H1 (cell line): Measurements from ENCODE around the gene CEP89. TPM values are rescaled to one million over a fixed set of nuclear protein-coding genes. Genes with fewer than 3 reads are reported as not detected.
"Not testable (repeated sequence)": the region's sequence is repeated elsewhere in the genome, so short reads cannot be mapped to it uniquely, and the experiment has no call there.

ENCODE experiments used
- CTCF ChIA-PET: fragments of 300-600 bp; sonication (Branson Sonifier 250); formaldehyde crosslinking; loops from one replicate; lab custom pipeline; 2021; ENCODE audit not compliant: partially characterized antibody; lab: Charles Lee
- POLR2A ChIA-PET: fragments of 300-600 bp; sonication (Branson Sonifier 250); formaldehyde crosslinking; loops from one replicate; lab custom pipeline; 2021; ENCODE audit warnings: inconsistent platforms; ENCODE audit not compliant: partially characterized antibody; lab: Charles Lee
- DNase-seq, 2 experiments: peaks; one replicate each; pipeline versions ENCODE4 v3.0.0 to v3.0.0-alpha.2; 2010 to 2022; ENCODE audit warnings: low spot score in 2 of 2, low read depth in 1 of 2, mixed read lengths in 1 of 2
- FAIRE-seq: peaks from 2 replicates; lab custom pipeline; 2011; peaks lifted over from hg19 to GRCh38; lab: Jason Lieb, UNC
- H2AFZ ChIP-seq: 2 replicates; pipeline ENCODE4 v1.8.1; 2012; ENCODE audit warnings: low read length, inconsistent platforms
- H2AK5ac ChIP-seq: 2 replicates; pipeline ENCODE4 v1.6.1; 2013; ENCODE audit warnings: low read depth, low read length
- H2BK120ac ChIP-seq: replicated peaks from 2 replicates; pipeline ENCODE3; 2013; ENCODE audit warnings: low read depth, low read length, inconsistent platforms
- H2BK12ac ChIP-seq: 2 replicates; pipeline ENCODE4 v1.6.1; 2013; ENCODE audit warnings: low read depth, low read length
- H2BK15ac ChIP-seq: 2 replicates; pipeline ENCODE4 v1.6.1; 2013; ENCODE audit warnings: low read length
- H2BK20ac ChIP-seq: 2 replicates; pipeline ENCODE4 v1.6.1; 2013; ENCODE audit warnings: low read length
- H2BK5ac ChIP-seq: 2 replicates; pipeline ENCODE4 v1.6.1; 2013; ENCODE audit warnings: low read depth, low read length
- H3K14ac ChIP-seq: 2 replicates; pipeline ENCODE4 v1.6.1; 2013; ENCODE audit warnings: inconsistent platforms; ENCODE audit not compliant: insufficient read length
- H3K18ac ChIP-seq: 2 replicates; pipeline ENCODE4 v1.6.1; 2013; ENCODE audit warnings: low read length; ENCODE audit errors: extremely low read depth
- H3K23ac ChIP-seq: 2 replicates; pipeline ENCODE4 v1.6.1; 2013; ENCODE audit warnings: inconsistent platforms; ENCODE audit not compliant: insufficient read length
- H3K23me2 ChIP-seq: 2 replicates; pipeline ENCODE4 v1.6.1; 2013; ENCODE audit warnings: low read depth, low read length
- H3K27ac ChIP-seq: 2 replicates; pipeline ENCODE4 v1.6.1; 2011; ENCODE audit warnings: low read depth, low read length, inconsistent platforms
- H3K27me3 ChIP-seq, 4 experiments: replicated peaks in 1 of 4; 1 replicate in 1 of 4; 2 replicates in 3 of 4; pipeline versions ENCODE4 v1.6.1 to v1.8.1; 2011 to 2013; ENCODE audit warnings: low read length in 3 of 4, mild to moderate bottlenecking in 3 of 4, inconsistent platforms in 2 of 4, mixed read lengths in 2 of 4, moderate library complexity in 1 of 4; ENCODE audit not compliant: control insufficient read depth in 3 of 4, insufficient read depth in 3 of 4; ENCODE audit errors: extremely low read depth in 1 of 4
- H3K36me3 ChIP-seq, 4 experiments: 2 replicates each; pipeline versions ENCODE4 v1.6.1 to v1.8.1; 2011 to 2013; ENCODE audit warnings: mild to moderate bottlenecking in 4 of 4, low read length in 3 of 4, moderate library complexity in 2 of 4, control low read depth in 1 of 4, inconsistent platforms in 1 of 4; ENCODE audit not compliant: insufficient read depth in 4 of 4, control insufficient read depth in 2 of 4
- H3K4ac ChIP-seq: replicated peaks from 2 replicates; pipeline ENCODE3; 2013; ENCODE audit warnings: low read length, low read depth, mixed read lengths, inconsistent platforms; ENCODE audit not compliant: insufficient read length
- H3K4me1 ChIP-seq, 4 experiments: replicated peaks in 1 of 4; 1 replicate in 1 of 4; 2 replicates in 3 of 4; pipeline versions ENCODE4 v1.6.1 to v1.8.1; 2011 to 2013; ENCODE audit warnings: low read length in 3 of 4, inconsistent platforms in 2 of 4, mixed read lengths in 1 of 4; ENCODE audit not compliant: insufficient read depth in 4 of 4, control insufficient read depth in 3 of 4
- H3K4me2 ChIP-seq, 2 experiments: 2 replicates each; pipeline versions ENCODE4 v1.6.1 to v1.8.1; 2011 to 2013; ENCODE audit warnings: low read depth in 2 of 2, low read length in 2 of 2, control low read depth in 1 of 2, inconsistent platforms in 1 of 2, mild to moderate bottlenecking in 1 of 2; ENCODE audit not compliant: insufficient read depth in 1 of 2
- H3K4me3 ChIP-seq, 4 experiments: fragments of 200-600, 300-600 bp in 1 of 4; sonication (generic), shearing (Covaris generic), sonication (Bioruptor Twin) in 1 of 4; 2 replicates each; pipeline versions ENCODE4 v1.5.1 to v1.8.1; 2011 to 2016; ENCODE audit warnings: low read length in 4 of 4, low read depth in 3 of 4, control low read depth in 2 of 4, inconsistent platforms in 2 of 4, mild to moderate bottlenecking in 2 of 4, mixed read lengths in 1 of 4, moderate library complexity in 1 of 4; ENCODE audit not compliant: insufficient read depth in 2 of 4; ENCODE audit errors: extremely low read depth in 1 of 4
- H3K56ac ChIP-seq: replicated peaks from 2 replicates; pipeline ENCODE3; 2013; ENCODE audit warnings: low read depth, mild to moderate bottlenecking, mixed read lengths, low read length, inconsistent platforms; ENCODE audit not compliant: insufficient read length
- H3K79me1 ChIP-seq: 2 replicates; pipeline ENCODE4 v1.6.1; 2013; ENCODE audit warnings: low read depth, low read length, control low read depth
- H3K79me2 ChIP-seq, 2 experiments: 2 replicates each; pipeline versions ENCODE4 v1.6.1 to v1.8.1; 2012 to 2013; ENCODE audit warnings: low read length in 2 of 2, mild to moderate bottlenecking in 2 of 2, inconsistent platforms in 1 of 2; ENCODE audit not compliant: insufficient read depth in 2 of 2, control insufficient read depth in 1 of 2
- H3K9ac ChIP-seq, 4 experiments: replicated peaks in 1 of 4; 1 replicate in 1 of 4; 2 replicates in 3 of 4; pipeline versions ENCODE4 v1.6.1 to v1.8.1; 2011 to 2013; ENCODE audit warnings: low read depth in 3 of 4, low read length in 3 of 4, control low read depth in 2 of 4, mild to moderate bottlenecking in 2 of 4, moderate library complexity in 2 of 4, inconsistent platforms in 1 of 4; ENCODE audit errors: extremely low read depth in 1 of 4
- H3K9me3 ChIP-seq, 2 experiments: 2 replicates each; pipeline versions ENCODE4 v1.6.1 to v1.8.1; 2012 to 2013; ENCODE audit warnings: mild to moderate bottlenecking in 2 of 2, moderate library complexity in 2 of 2, control low read depth in 1 of 2, inconsistent platforms in 1 of 2, low read depth in 1 of 2, low read length in 1 of 2, mixed read lengths in 1 of 2; ENCODE audit not compliant: insufficient read depth in 2 of 2
- H4K20me1 ChIP-seq, 2 experiments: replicated peaks in 1 of 2; 2 replicates each; pipeline versions ENCODE3 to v1.8.1; 2011 to 2013; ENCODE audit warnings: inconsistent platforms in 2 of 2, low read length in 2 of 2, mild to moderate bottlenecking in 1 of 2; ENCODE audit not compliant: insufficient read depth in 2 of 2, control insufficient read depth in 1 of 2
- H4K5ac ChIP-seq: 2 replicates; pipeline ENCODE4 v1.6.1; 2013; ENCODE audit warnings: low read length, low read depth, mixed read lengths, inconsistent platforms; ENCODE audit not compliant: insufficient read length
- H4K8ac ChIP-seq: 2 replicates; pipeline ENCODE4 v1.8.0; 2013; ENCODE audit warnings: mild to moderate bottlenecking, moderate library complexity, low read length, inconsistent platforms; ENCODE audit not compliant: insufficient read depth; ENCODE audit errors: extremely low read depth
- H4K91ac ChIP-seq: replicated peaks from 2 replicates; pipeline ENCODE3; 2013; ENCODE audit warnings: low read length, mixed read lengths, inconsistent platforms; ENCODE audit not compliant: insufficient read length
- JUND ChIP-seq: IDR thresholded peaks from 2 replicates; pipeline ENCODE4 v1.6.1; 2011; ENCODE audit warnings: mild to moderate bottlenecking, improper control_type of control experiment, low read length
- WGBS, 2 experiments: shearing (Covaris generic) in 1 of 2; methylation state at CpG; one replicate each; pipeline versions ENCODE4 v1.1.6 to v1.1.7; 2013 to 2015; ENCODE audit warnings: low lambda C conversion rate in 2 of 2, mixed read lengths in 2 of 2, inconsistent platforms in 1 of 2, low coverage in 1 of 2, missing lambda C conversion rate in 1 of 2; ENCODE audit not compliant: insufficient replicate concordance in 2 of 2, insufficient coverage in 1 of 2, insufficient read length in 1 of 2; ENCODE audit errors: extremely low coverage in 1 of 2, missing lambda C conversion rate in 1 of 2; 5-methylcytosine and 5-hydroxymethylcytosine counted together
- polyA plus RNA-seq, 7 experiments: library from polyadenylated mRNA; depleted of rRNA in 3 of 7; stranded (reverse) in 5 of 7; unstranded in 2 of 7; fragments of >200 nt in 5 of 7; fragments of 200-250 nt in 2 of 7; gene quantifications; 1 replicate in 5 of 7; 2 replicates in 1 of 7; 4 replicates in 1 of 7; pipeline versions ENCODE4 v1.2.1 to v1.2.3, GENCODE V29; 2011 to 2013; ENCODE audit warnings: missing spikeins in 2 of 7, mixed read lengths in 2 of 7
- total RNA-seq: library from RNA; stranded (reverse); fragmentation: NEBNext Ultra II Directional; extraction: Animal tissue kit (Norgen Biotek cat#: 25700); gene quantifications from 2 replicates; pipeline ENCODE4 v1.2.1, GENCODE V29; 2021

CEP89 gene
- total and polyA plus RNA-seq, 2 of the 8 experiments (the other 6 are each of a cell fraction or from before 2014, with no cell fraction given), result 23.0 to 23.6 TPM

- no peak overlapping the region for H2BK12ac ChIP-seq
- ChIA-PET POLR2A (no interaction called here), CTCF (interaction anchor here (0.6 to 2.4 kb wide), 2 partner anchors 14 to 61 kb away, joined by 3 to 6 read pairs; no protein-coding TSS in a partner anchor)
- peaks cover 0 to 5% of the 10 kb centered on the region in 2 experiments; a peak in 2 of 4 replicates for H3K9me3 ChIP-seq
- H3K9ac ChIP-seq, result no peak overlapping the region
- FAIRE-seq, result no peak
- H3K18ac ChIP-seq, result no peak overlapping the region
- H4K20me1 ChIP-seq, result no peaks in the 10 kb centered on the region
- H3K27me3 ChIP-seq, result no peaks in the 10 kb centered on the region
- H2BK5ac ChIP-seq, result no peak overlapping the region
- H3K79me2 ChIP-seq, result no peaks in the 10 kb centered on the region
- H2BK20ac ChIP-seq, result no peak overlapping the region
- no peaks in the 10 kb centered on the region for H3K23me2 ChIP-seq
- no peaks in the 10 kb centered on the region for H3K4me1 ChIP-seq
- H3K56ac ChIP-seq, result no peak overlapping the region
- no peak for TF ChIP-seq JUND
- H3K4ac ChIP-seq, result no peak overlapping the region
- no peaks in the 10 kb centered on the region for H3K79me1 ChIP-seq
- H2AFZ ChIP-seq, result no peak overlapping the region
- H2BK120ac ChIP-seq, result no peak overlapping the region
- no peak overlapping the region for H4K8ac ChIP-seq
- no peak overlapping the region for H3K4me2 ChIP-seq
- H2BK15ac ChIP-seq, result no peak overlapping the region
- WGBS, 2 experiments, result 87% methylated on average over 7 of the region's 7 CpGs; no CpG with 5 or more reads in 1 of the 2 experiments
- no peak overlapping the region for H4K5ac ChIP-seq
- no peak for DNase-seq
- H2AK5ac ChIP-seq, result no peak overlapping the region
- H3K36me3 ChIP-seq, result no peaks in the 10 kb centered on the region
- no peak overlapping the region for H3K14ac ChIP-seq
- H3K4me3 ChIP-seq, result no peak overlapping the region
- no peak overlapping the region for H3K23ac ChIP-seq
- no peak overlapping the region for H4K91ac ChIP-seq
- H3K27ac ChIP-seq, result no peak overlapping the region
These were observed 134.2 kb downstream of the CEP89 start for GRCh38 chr19:32837531-32837930.

GRCh38 chr19:32833388-32833787 lies 138.4 kb downstream of the CEP89 start:
- H3K27me3 ChIP-seq, DNase-seq, CTCF ChIA-PET, H3K4ac ChIP-seq, H2AFZ ChIP-seq, POLR2A ChIA-PET, H3K4me2 ChIP-seq, FAIRE-seq, H3K79me2 ChIP-seq, H4K20me1 ChIP-seq, H3K23ac ChIP-seq, H3K36me3 ChIP-seq, H3K9ac ChIP-seq, H2AK5ac ChIP-seq, H2BK20ac ChIP-seq, H3K56ac ChIP-seq, H4K91ac ChIP-seq, H3K27ac ChIP-seq, H3K79me1 ChIP-seq, H2BK12ac ChIP-seq, H2BK15ac ChIP-seq, H3K14ac ChIP-seq, H2BK120ac ChIP-seq, H3K9me3 ChIP-seq, H4K5ac ChIP-seq, H3K4me1 ChIP-seq, H3K23me2 ChIP-seq, H2BK5ac ChIP-seq, H3K4me3 ChIP-seq, H3K18ac ChIP-seq, H4K8ac ChIP-seq: not testable (repeated sequence)
- WGBS, 2 experiments, result 89% methylated on average over 7 of the region's 7 CpGs; no CpG with 5 or more reads in 1 of the 2 experiments
